ENCODE measurements around the gene TAF1B. TPM values are rescaled to one million over a fixed set of nuclear protein-coding genes. Genes with fewer than 3 reads are reported as not detected.

Gene TAF1B
- polyA plus RNA-seq, 4 donors, result 23.2 to 35.0 (median 29.0) TPM

- DNase-seq (ENCODE audit: low read depth in 4 of 4, low spot score in 3 of 4), result no peak
These were observed 35.5 kb upstream of the TAF1B start for GRCh38 chr2:9807555-9808305.

- no peak for DNase-seq (ENCODE audit: low read depth in 4 of 4, low spot score in 3 of 4)
These were observed 34.8 kb upstream of the TAF1B start for GRCh38 chr2:9808334-9809063.

- DNase-seq (ENCODE audit: low read depth in 4 of 4, low spot score in 3 of 4), result no peak
These were observed 34.3 kb upstream of the TAF1B start for GRCh38 chr2:9809064-9809356.

- no peak for DNase-seq (ENCODE audit: low read depth in 4 of 4, low spot score in 3 of 4)
These were observed 33.7 kb upstream of the TAF1B start for GRCh38 chr2:9809448-9810088.

DNA sequence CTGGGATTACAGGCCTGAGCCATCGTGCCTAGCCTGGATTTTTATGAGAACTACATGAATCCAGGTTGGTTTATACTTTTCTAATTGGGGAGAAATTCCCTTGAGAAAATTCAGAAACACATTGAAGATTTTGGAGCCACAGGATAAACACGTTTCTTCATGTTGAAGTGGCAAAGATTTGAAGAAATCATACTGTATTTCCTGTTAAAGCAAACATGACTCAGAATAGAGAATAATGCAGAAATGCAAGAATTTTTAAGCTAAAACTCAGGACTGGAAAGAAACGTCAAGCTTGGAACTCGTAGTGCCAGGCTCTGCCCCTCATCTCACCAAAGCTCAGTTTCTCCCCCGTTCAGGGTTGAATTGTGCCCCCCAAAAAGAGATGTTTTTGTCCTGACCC, 32.1 kb upstream of the TAF1B start:
- no peak for DNase-seq (ENCODE audit: low read depth in 4 of 4, low spot score in 3 of 4)

- DNase-seq (ENCODE audit: low read depth in 4 of 4, low spot score in 3 of 4), result no peak
These were observed 31.4 kb upstream of the TAF1B start for GRCh38 chr2:9811679-9812511.

DNA sequence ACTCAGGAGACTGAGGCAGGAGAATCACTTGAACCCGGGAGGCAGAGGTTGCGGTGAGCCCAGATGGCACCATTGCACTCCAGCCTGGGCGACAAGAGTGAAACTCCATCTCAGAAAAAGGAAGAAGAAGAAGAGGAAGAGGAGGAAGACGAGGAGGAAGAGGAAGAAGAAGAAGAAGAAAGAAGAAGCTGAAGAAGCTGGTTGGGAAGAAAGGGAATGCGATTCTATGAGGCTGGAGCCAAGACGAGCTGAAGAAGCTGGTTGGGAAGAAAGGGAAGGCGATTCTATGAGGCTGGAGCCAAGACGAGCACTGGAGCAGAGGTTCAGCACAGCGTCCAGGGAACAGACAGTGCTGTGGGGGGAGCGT, 30.3 kb upstream of the TAF1B start:
- DNase-seq (ENCODE audit: low read depth in 4 of 4, low spot score in 3 of 4), result no peak

DNA sequence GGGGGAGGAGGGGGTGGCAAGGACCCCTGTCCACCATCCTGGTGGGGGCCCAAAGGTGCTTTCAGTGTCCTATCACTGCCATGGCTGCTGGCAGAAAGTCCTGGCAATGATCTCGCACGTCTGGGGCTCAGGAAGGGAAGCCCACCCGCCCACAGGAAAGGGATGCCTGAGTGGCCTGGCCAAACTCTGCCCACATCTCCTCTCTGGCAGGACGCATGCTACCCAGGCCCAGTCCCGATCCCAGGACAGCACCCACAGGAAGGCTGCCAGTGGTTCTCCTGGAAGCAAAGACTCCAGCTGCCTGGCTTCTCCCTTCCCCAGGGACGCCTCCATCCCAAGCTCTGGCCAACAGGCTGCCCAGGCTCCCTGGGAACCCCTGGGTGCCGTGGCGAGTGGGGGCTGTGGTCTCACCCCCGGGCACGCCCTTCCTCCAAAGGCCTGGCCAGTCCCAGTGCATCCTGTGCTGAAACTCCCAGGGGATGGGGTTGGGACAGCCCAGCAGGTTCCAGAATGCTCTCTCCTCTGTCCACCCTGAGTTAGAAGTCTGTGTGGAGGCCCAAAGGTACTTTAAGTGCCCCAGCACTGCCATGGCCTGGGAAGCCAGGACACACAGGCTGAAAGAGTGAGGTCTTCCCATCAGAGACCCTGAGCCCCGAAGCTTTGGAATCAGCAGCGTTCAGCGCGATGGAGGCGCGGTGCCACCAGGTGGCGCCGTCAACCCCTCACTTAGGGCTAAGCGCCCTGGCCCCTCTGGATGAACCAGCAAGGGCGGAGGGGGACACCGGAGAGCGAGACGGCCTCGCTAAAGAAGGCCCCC, 29.8 kb upstream of the TAF1B start:
- peak in 2 of 4 donors; percentile 50 to 74 for DNase-seq (ENCODE audit: low read depth in 4 of 4, low spot score in 3 of 4)

GRCh38 chr2:9814129-9814868, 29.0 kb upstream of the TAF1B start:
- DNase-seq (ENCODE audit: low read depth in 4 of 4, low spot score in 3 of 4), result no peak

GRCh38 chr2:9815076-9815475, 28.2 kb upstream of the TAF1B start:
- DNase-seq (ENCODE audit: low read depth in 4 of 4, low spot score in 3 of 4), result no peak

DNA sequence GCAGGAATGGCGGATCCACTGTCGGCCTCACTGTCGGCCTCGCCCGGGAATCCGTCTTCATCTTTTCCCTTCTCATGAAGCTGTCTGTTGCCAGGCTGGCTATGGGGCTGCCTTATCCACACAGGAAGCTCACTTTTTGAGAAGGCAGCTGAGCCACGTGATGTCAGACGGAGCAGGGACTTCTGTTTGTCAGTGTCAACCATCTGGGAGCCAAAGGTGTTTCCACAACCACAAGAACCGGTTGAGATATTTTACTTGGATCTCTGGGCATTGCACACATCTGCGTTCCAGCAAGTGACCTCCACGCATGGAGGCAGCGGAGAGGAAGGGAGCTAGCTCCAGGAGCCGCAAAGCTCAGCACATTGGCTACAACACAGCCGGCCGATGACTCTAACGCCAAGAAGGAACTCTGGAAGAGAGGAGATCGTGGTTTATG, 27.4 kb upstream of the TAF1B start:
- no peak for DNase-seq (ENCODE audit: low read depth in 4 of 4, low spot score in 3 of 4)

- DNase-seq (ENCODE audit: low read depth in 4 of 4, low spot score in 3 of 4), result no peak
These were observed 25.2 kb upstream of the TAF1B start for GRCh38 chr2:9818097-9818496.

- DNase-seq (ENCODE audit: low read depth in 4 of 4, low spot score in 3 of 4), result no peak
These were observed 23.7 kb upstream of the TAF1B start for GRCh38 chr2:9819551-9819950.

DNA sequence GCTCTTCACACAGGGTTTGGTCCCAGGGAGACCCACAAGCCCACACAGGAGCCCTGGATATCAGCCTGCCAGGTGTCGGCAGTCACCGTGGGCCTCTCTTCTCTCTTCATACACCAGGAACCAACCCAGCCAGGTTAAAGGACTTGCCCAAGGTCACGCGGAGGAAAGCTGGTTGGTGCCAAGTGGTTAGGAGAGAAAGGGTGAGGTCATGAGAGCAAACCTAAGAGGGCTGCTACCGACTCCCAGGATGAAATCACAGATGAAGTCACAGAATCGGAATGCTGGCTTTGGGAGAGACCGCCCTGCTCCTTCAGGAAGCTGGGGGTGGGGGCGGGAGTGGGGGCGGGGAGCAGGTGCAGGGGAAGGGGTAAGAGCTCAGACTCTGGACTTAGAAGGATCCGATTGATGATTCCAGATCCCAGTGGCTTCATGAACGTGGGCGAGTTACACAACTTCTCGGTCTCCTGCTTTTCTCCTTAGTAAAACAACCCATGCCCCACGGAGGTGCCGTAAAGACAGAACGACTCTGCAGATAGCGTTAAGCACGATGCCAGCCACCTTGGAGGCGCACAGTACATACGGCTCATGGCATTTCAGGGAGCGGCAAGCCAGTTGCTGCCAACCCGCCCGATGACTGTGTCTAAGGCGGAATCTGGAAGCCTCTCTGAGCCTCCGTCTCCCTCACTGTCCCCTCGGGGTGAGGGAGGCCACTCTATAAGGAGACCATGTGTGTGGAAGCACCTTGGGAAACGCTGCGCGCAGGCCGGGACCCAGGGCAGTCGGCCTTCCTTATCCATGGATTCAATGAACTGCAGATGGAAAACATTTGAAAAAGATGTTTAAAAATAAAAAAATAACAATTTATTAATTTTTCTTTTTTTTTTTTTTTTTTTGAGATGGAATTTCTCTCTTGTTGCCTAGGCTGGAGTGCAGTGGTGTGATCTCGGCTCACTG, 23.0 kb upstream of the TAF1B start:
- DNase-seq (ENCODE audit: low read depth in 4 of 4, low spot score in 3 of 4), result no peak

- no peak for DNase-seq (ENCODE audit: low read depth in 4 of 4, low spot score in 3 of 4)
These were observed 21.3 kb upstream of the TAF1B start for GRCh38 chr2:9821805-9822445.

GRCh38 chr2:9824441-9824840, 18.8 kb upstream of the TAF1B start:
- no peak for DNase-seq (ENCODE audit: low read depth in 4 of 4, low spot score in 3 of 4)

- no peak for DNase-seq (ENCODE audit: low read depth in 4 of 4, low spot score in 3 of 4)
These were observed 18.1 kb upstream of the TAF1B start for GRCh38 chr2:9824956-9825720.
